Keratinocyte (primary cell): ENCODE measurements around the gene NPC2.

Experiments used
- EZH2 ChIP-seq: IDR thresholded peaks from one replicate; pipeline ENCODE4 v1.6.1; 2012; ENCODE audit warnings: inconsistent platforms, mild to moderate bottlenecking, low read length, moderate library complexity
- TF ChIP-seq, protein P1 (sequence below), 3 experiments: IDR thresholded peaks in 1 of 3; conservative IDR thresholded peaks in 1 of 3; optimal IDR thresholded peaks in 1 of 3; 2 replicates in 2 of 3; 3 replicates in 1 of 3; pipeline versions ENCODE3 to v1.5.1; 2011; ENCODE audit warnings: low read length in 3 of 3, mild to moderate bottlenecking in 3 of 3, moderate library complexity in 2 of 3, control low read depth in 1 of 3, inconsistent platforms in 1 of 3; ENCODE audit not compliant: insufficient read depth in 2 of 3; ENCODE audit errors: extremely low read depth in 1 of 3

DNA sequence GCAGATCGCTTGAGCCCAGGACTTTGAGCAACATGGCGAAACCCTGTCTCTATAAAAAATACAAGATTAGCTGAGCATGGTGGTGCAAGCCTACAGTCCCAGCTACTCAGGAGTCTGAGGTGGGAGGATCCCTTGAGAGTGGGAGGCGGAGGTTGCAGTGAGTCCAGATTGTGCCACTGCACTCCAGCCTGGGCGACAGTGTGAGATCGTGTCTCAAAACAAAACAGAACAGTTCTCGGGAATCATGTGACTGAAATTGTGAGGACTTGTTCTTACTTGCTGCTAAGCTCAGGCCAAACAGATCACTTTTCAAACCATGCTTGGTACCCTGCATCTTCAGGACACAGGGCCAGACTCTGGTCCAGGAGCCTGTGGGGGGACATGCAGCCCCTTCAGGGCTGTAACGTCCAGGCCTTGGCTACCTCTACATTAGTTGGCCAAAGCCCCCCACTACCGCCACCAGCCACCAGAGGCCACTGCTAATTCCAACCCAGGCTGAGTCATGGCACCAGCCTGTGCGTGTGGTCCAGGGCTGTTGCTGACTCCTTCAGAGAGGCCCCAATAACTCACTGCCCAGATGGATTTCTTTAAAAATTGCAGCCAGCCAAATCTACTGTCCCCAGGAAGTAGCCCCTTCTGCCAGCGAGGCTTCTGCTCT lies 33.7 kb downstream of the NPC2 start:
- TF ChIP-seq, protein P1, sequence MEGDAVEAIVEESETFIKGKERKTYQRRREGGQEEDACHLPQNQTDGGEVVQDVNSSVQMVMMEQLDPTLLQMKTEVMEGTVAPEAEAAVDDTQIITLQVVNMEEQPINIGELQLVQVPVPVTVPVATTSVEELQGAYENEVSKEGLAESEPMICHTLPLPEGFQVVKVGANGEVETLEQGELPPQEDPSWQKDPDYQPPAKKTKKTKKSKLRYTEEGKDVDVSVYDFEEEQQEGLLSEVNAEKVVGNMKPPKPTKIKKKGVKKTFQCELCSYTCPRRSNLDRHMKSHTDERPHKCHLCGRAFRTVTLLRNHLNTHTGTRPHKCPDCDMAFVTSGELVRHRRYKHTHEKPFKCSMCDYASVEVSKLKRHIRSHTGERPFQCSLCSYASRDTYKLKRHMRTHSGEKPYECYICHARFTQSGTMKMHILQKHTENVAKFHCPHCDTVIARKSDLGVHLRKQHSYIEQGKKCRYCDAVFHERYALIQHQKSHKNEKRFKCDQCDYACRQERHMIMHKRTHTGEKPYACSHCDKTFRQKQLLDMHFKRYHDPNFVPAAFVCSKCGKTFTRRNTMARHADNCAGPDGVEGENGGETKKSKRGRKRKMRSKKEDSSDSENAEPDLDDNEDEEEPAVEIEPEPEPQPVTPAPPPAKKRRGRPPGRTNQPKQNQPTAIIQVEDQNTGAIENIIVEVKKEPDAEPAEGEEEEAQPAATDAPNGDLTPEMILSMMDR (optimal IDR thresholded peaks at IDR 0.05 in 1 of 3, IDR thresholded peaks at IDR 0.05 in 1 of 3, conservative IDR thresholded peaks at IDR 0.05 in 1 of 3; ENCODE audit: extremely low read depth in 1 of 3, insufficient read depth in 2 of 3, low read length in 3 of 3) = peak; percentile 69 to 81 (median 77)
- no peak for TF ChIP-seq EZH2
